ENCODE data around the gene MEGF8.

GRCh38 chr19:42343344-42344110 lies 18.1 kb downstream of the MEGF8 start:
- TF ChIP-seq CTCF (IDR thresholded peaks at IDR 0.05; ENCODE audit: insufficient read depth, low read length): no peak
- no peak for TF ChIP-seq REST (IDR thresholded peaks at IDR 0.05; ENCODE audit: insufficient replicate concordance, low read depth)

Data from HL-60 (cell line).